Measurements from ENCODE around the gene CABLES1. TPM values are rescaled to one million over a fixed set of nuclear protein-coding genes. Genes with fewer than 3 reads are reported as not detected.
"Not testable (repeated sequence)": the region's sequence is repeated elsewhere in the genome, so short reads cannot be mapped to it uniquely, and the experiment has no call there.

Gene CABLES1
- total RNA-seq, 1 donor from 2014 or later = 3.2 TPM

- DNase-seq = no peak
- intact Hi-C loops (cut with micrococcal nuclease) = no loop called here
- no peak for ATAC-seq
These were observed 135.8 kb downstream of the CABLES1 start for GRCh38 chr18:23270986-23271680.

GRCh38 chr18:23272498-23273232 lies 137.4 kb downstream of the CABLES1 start:
- intact Hi-C loops (cut with micrococcal nuclease) = no loop called here
- no peak for DNase-seq
- no peak for ATAC-seq

GRCh38 chr18:23273443-23273966 lies 138.2 kb downstream of the CABLES1 start:
- intact Hi-C loops (cut with micrococcal nuclease) = no loop called here
- DNase-seq (no peak), ATAC-seq (no peak)

GRCh38 chr18:23274638-23275482 lies 139.6 kb downstream of the CABLES1 start:
- intact Hi-C loops (cut with micrococcal nuclease) = no loop called here
- ATAC-seq = peak; percentile 67
- peak; percentile 57 for DNase-seq

- intact Hi-C loops (cut with micrococcal nuclease) = no loop called here
- ATAC-seq (peak; percentile 96), DNase-seq (peak; percentile 62)
These were observed 141.2 kb downstream of the CABLES1 start for GRCh38 chr18:23276451-23276850.

- intact Hi-C loops (cut with micrococcal nuclease) = no loop called here
- DNase-seq (no peak), ATAC-seq (no peak)
These were observed 142.1 kb downstream of the CABLES1 start for GRCh38 chr18:23277399-23277798.

- DNase-seq = no peak
- intact Hi-C loops (cut with micrococcal nuclease) = no loop called here
- ATAC-seq = no peak
These were observed 144.6 kb downstream of the CABLES1 start for GRCh38 chr18:23279931-23280330.

- DNase-seq = no peak
- intact Hi-C loops (cut with micrococcal nuclease) = no loop called here
- no peak for ATAC-seq
These were observed 145.6 kb downstream of the CABLES1 start for GRCh38 chr18:23280844-23281243.

GRCh38 chr18:23281626-23282436 lies 146.5 kb downstream of the CABLES1 start:
- ATAC-seq (no peak), DNase-seq (no peak)
- intact Hi-C loops (cut with micrococcal nuclease) = no loop called here

- intact Hi-C loops (cut with micrococcal nuclease) = no loop called here
- no peak for DNase-seq
- ATAC-seq = no peak
These were observed 147.1 kb downstream of the CABLES1 start for GRCh38 chr18:23282437-23282781.

- intact Hi-C loops (cut with micrococcal nuclease) = no loop called here
- DNase-seq = no peak
- ATAC-seq = no peak
These were observed 148.7 kb downstream of the CABLES1 start for GRCh38 chr18:23283916-23284430.

- ATAC-seq (no peak), DNase-seq (no peak)
- intact Hi-C loops (cut with micrococcal nuclease) = no loop called here
These were observed 149.3 kb downstream of the CABLES1 start for GRCh38 chr18:23284629-23285028.

GRCh38 chr18:23285581-23285980 lies 150.3 kb downstream of the CABLES1 start:
- DNase-seq; ATAC-seq; intact Hi-C loops (cut with micrococcal nuclease): not testable (repeated sequence)

- DNase-seq (no peak), ATAC-seq (peak; percentile 30)
- intact Hi-C loops (cut with micrococcal nuclease) = no loop called here
These were observed 156.3 kb downstream of the CABLES1 start for GRCh38 chr18:23291456-23292205.

- ATAC-seq = no peak
- no peak for DNase-seq
- intact Hi-C loops (cut with micrococcal nuclease) = no loop called here
These were observed 165.0 kb downstream of the CABLES1 start for GRCh38 chr18:23300231-23300805.

GRCh38 chr18:23301972-23302371 lies 166.7 kb downstream of the CABLES1 start:
- intact Hi-C loops (cut with micrococcal nuclease) = no loop called here
- no peak for DNase-seq
- no peak for ATAC-seq

- no peak for DNase-seq
- no peak for ATAC-seq
- intact Hi-C loops (cut with micrococcal nuclease) = no loop called here
These were observed 167.2 kb downstream of the CABLES1 start for GRCh38 chr18:23302511-23302850.
